GM23338 (cell line): Measurements from ENCODE around the gene RHBDD1. TPM values are rescaled to one million over a fixed set of nuclear protein-coding genes. Genes with fewer than 3 reads are reported as not detected.

Experiments used
- ATAC-seq: fragments of 200-7000 bp; cut with Tn5 transposase; 3 replicates; pipeline ENCODE4 v1.9.1; 2020
- DNase-seq: peaks from one replicate; pipeline ENCODE4 v3.0.0-alpha.2; 2015; ENCODE audit warnings: low spot score
- H2AFZ ChIP-seq: fragments of 200-600 bp; sonication (generic); 2 replicates; pipeline ENCODE4 v1.8.0; 2016; ENCODE audit warnings: antibody characterized with exemption, mild to moderate bottlenecking, moderate library complexity
- H3F3A ChIP-seq: fragments of 200-600 bp; sonication (generic); replicated peaks from 2 replicates; pipeline ENCODE4 v1.8.0; 2017; ENCODE audit warnings: antibody characterized with exemption, mixed run types, low read depth
- H3K27ac ChIP-seq: fragments of 200-600 bp; sonication (generic); 2 replicates; pipeline ENCODE4 v1.6.1; 2016; ENCODE audit warnings: low read depth
- H3K27me3 ChIP-seq: fragments of 200-600 bp; sonication (generic); 2 replicates; pipeline ENCODE4 v1.8.0; 2016; ENCODE audit warnings: mild to moderate bottlenecking, mixed run types, moderate library complexity; ENCODE audit not compliant: insufficient read depth
- H3K36me3 ChIP-seq: fragments of 200-600 bp; sonication (generic); 2 replicates; pipeline ENCODE4 v1.8.0; 2016; ENCODE audit warnings: mild to moderate bottlenecking; ENCODE audit not compliant: insufficient read depth
- H3K4me1 ChIP-seq: fragments of 200-600 bp; sonication (generic); 2 replicates; pipeline ENCODE4 v1.8.0; 2016; ENCODE audit warnings: mild to moderate bottlenecking, moderate library complexity; ENCODE audit not compliant: insufficient read depth
- H3K4me2 ChIP-seq: fragments of 200-600 bp; sonication (generic); 2 replicates; pipeline ENCODE4 v1.7.1; 2017; ENCODE audit warnings: mixed run types
- H3K4me3 ChIP-seq: fragments of 200-600 bp; sonication (generic); 2 replicates; pipeline ENCODE4 v1.6.1; 2016; ENCODE audit warnings: mixed run types
- H3K79me2 ChIP-seq: fragments of 200-600 bp; sonication (generic); replicated peaks from 2 replicates; pipeline ENCODE4 v1.8.0; 2017; ENCODE audit warnings: mild to moderate bottlenecking; ENCODE audit not compliant: insufficient read depth
- H3K9me2 ChIP-seq: fragments of 200-600 bp; sonication (generic); 2 replicates; pipeline ENCODE4 v1.8.0; 2017; ENCODE audit not compliant: insufficient read depth
- H4K20me1 ChIP-seq: fragments of 200-600 bp; sonication (generic); replicated peaks from 2 replicates; pipeline ENCODE4 v1.8.0; 2017; ENCODE audit warnings: mild to moderate bottlenecking; ENCODE audit not compliant: insufficient read depth
- H3K27ac Mint-ChIP-seq: 2 replicates; pipeline ENCODE4 v1.8.0; 2020; ENCODE audit warnings: inconsistent platforms, mild to moderate bottlenecking, moderate library complexity, mixed read lengths
- H3K27me3 Mint-ChIP-seq: 3 replicates; pipeline ENCODE4 v1.8.0; 2022; ENCODE audit warnings: low read depth, mild to moderate bottlenecking, moderate library complexity, mixed read lengths, inconsistent platforms; ENCODE audit not compliant: insufficient read depth, poor library complexity
- H3K36me3 Mint-ChIP-seq: 3 replicates; pipeline ENCODE4 v1.8.0; 2021; ENCODE audit warnings: low read depth, mild to moderate bottlenecking, inconsistent platforms, moderate library complexity, mixed read lengths
- H3K4me1 Mint-ChIP-seq: 3 replicates; pipeline ENCODE4 v1.8.0; 2020; ENCODE audit warnings: mild to moderate bottlenecking, inconsistent platforms, mixed read lengths
- H3K4me3 Mint-ChIP-seq: 3 replicates; pipeline ENCODE4 v1.8.0; 2021; ENCODE audit warnings: moderate library complexity, mild to moderate bottlenecking, inconsistent platforms, mixed read lengths
- H3K9me3 Mint-ChIP-seq: 3 replicates; pipeline ENCODE4 v1.8.0; 2020; ENCODE audit warnings: moderate library complexity, mild to moderate bottlenecking, inconsistent platforms, mixed read lengths
- EZH2phosphoT487 ChIP-seq: fragments of 200-600 bp; sonication (generic); IDR thresholded peaks from one replicate; pipeline ENCODE4 v1.8.1; 2018; ENCODE audit warnings: antibody characterized with exemption; ENCODE audit not compliant: unreplicated experiment
- JUNB ChIP-seq: IDR thresholded peaks from one replicate; pipeline ENCODE4 v1.6.1; 2016; ENCODE audit warnings: antibody characterized with exemption; ENCODE audit not compliant: unreplicated experiment
- NANOG ChIP-seq: IDR thresholded peaks from 2 replicates; pipeline ENCODE4 v1.6.1; 2016; ENCODE audit warnings: antibody characterized with exemption, borderline replicate concordance
- POLR2AphosphoS5 ChIP-seq: IDR thresholded peaks from 2 replicates; pipeline ENCODE4 v1.6.1; 2016; ENCODE audit warnings: antibody characterized with exemption, low read depth
- STAT1 ChIP-seq: IDR thresholded peaks from one replicate; pipeline ENCODE4 v1.6.1; 2016; ENCODE audit warnings: antibody characterized with exemption; ENCODE audit not compliant: unreplicated experiment
- ZNF114 ChIP-seq: fragments of 250-450 bp; sonication (Bioruptor Pico); IDR thresholded peaks from 2 replicates; pipeline ENCODE4 v1.5.0; 2020; ENCODE audit warnings: mild to moderate bottlenecking, moderate library complexity
- ZNF462 ChIP-seq: fragments of 250-450 bp; sonication (Bioruptor Pico); IDR thresholded peaks from 2 replicates; pipeline ENCODE4 v1.5.0; 2020; ENCODE audit warnings: mild to moderate bottlenecking, moderate library complexity
- polyA plus RNA-seq: library from polyadenylated mRNA; unstranded; fragments of >200 nt; fragmentation: Nextera tagmentation; extraction: Ambion mirVana; gene quantifications from 2 replicates; pipeline ENCODE4 v1.2.1, GENCODE V29; 2016
- total RNA-seq: library from RNA; depleted of rRNA; stranded (reverse); fragments of >200 nt; shearing (Covaris generic); gene quantifications from 2 replicates; pipeline ENCODE4 v1.2.3, GENCODE V29; 2014

Gene RHBDD1
- total and polyA plus RNA-seq, 2 experiments from 2014 or later = 7.3 to 13.0 TPM

GRCh38 chr2:226962176-226962773 lies 126.4 kb downstream of the RHBDD1 start (continued):
- TF ChIP-seq ZNF462 (CRISPR knock-in tag) (no peak), POLR2AphosphoS5 (no peak), EZH2phosphoT487 (no peak), JUNB (no peak), NANOG (no peak), STAT1 (no peak), ZNF114 (CRISPR knock-in tag) (no peak)

GRCh38 chr2:226963528-226963927 lies 127.7 kb downstream of the RHBDD1 start:
- Histone ChIP-seq H3K27me3 (no peaks in the 10 kb centered on the region), H3K36me3 (no peaks in the 10 kb centered on the region), H4K20me1 (no peaks in the 10 kb centered on the region), H3K4me1 (0 out of 2 replicates have a peak, but pooled peaks cover 4% of the 10 kb centered on the region), H3K4me2 (no peak overlapping the region), H3K27ac (no peak overlapping the region), H3K4me3 (no peak overlapping the region), H3K9me2 (peaks cover 8% of the 10 kb centered on the region; the same call in 1 of the 2 replicates), H2AFZ (no peak overlapping the region), H3K79me2 (no peaks in the 10 kb centered on the region), H3F3A (no peaks in the 10 kb centered on the region)
- Mint-ChIP-seq H3K4me3 (no peak overlapping the region), H3K4me1 (no peaks in the 10 kb centered on the region), H3K27me3 (no peaks in the 10 kb centered on the region), H3K36me3 (peaks cover 10% of the 10 kb centered on the region; the same call in 2 of the 3 replicates), H3K27ac (no peak overlapping the region), H3K9me3 (peaks cover 12% of the 10 kb centered on the region)
- ATAC-seq (no peak), DNase-seq (no peak)
- TF ChIP-seq EZH2phosphoT487 = no peak
